HG03139 (cell line): ENCODE data around the gene COL26A1.

Experiments
- ATAC-seq: cut with Tn5 transposase; IDR thresholded peaks from one replicate; pipeline ENCODE4 v1.9.1; 2021; ENCODE audit not compliant: unreplicated experiment

Gene COL26A1

GRCh38 chr7:101370836-101371235 lies 8.2 kb downstream of the COL26A1 start:
- no peak for ATAC-seq

- no peak for ATAC-seq
These were observed 11.3 kb downstream of the COL26A1 start for GRCh38 chr7:101373812-101374614.

GRCh38 chr7:101374990-101375389 lies 12.3 kb downstream of the COL26A1 start:
- ATAC-seq: no peak

GRCh38 chr7:101376601-101377000 lies 13.9 kb downstream of the COL26A1 start:
- ATAC-seq: no peak

GRCh38 chr7:101377189-101377736 lies 14.6 kb downstream of the COL26A1 start:
- no peak for ATAC-seq

- ATAC-seq: no peak
These were observed 16.1 kb downstream of the COL26A1 start for GRCh38 chr7:101378751-101379174.

GRCh38 chr7:101379302-101379701 lies 16.6 kb downstream of the COL26A1 start:
- no peak for ATAC-seq

GRCh38 chr7:101381549-101382111 lies 19.0 kb downstream of the COL26A1 start:
- ATAC-seq: no peak

- ATAC-seq: no peak
These were observed 20.3 kb downstream of the COL26A1 start for GRCh38 chr7:101382937-101383336.

- no peak for ATAC-seq
These were observed 23.5 kb downstream of the COL26A1 start for GRCh38 chr7:101386177-101386557.

- no peak for ATAC-seq
These were observed 24.0 kb downstream of the COL26A1 start for GRCh38 chr7:101386558-101387231.

- ATAC-seq: peak; percentile 98
These were observed 28.2 kb downstream of the COL26A1 start for GRCh38 chr7:101390901-101391301.

- no peak for ATAC-seq
These were observed 29.3 kb downstream of the COL26A1 start for GRCh38 chr7:101391991-101392390.

- ATAC-seq: no peak
These were observed 31.2 kb downstream of the COL26A1 start for GRCh38 chr7:101393865-101394264.

GRCh38 chr7:101395376-101395775 lies 32.7 kb downstream of the COL26A1 start:
- ATAC-seq: no peak

GRCh38 chr7:101397243-101397642 lies 34.6 kb downstream of the COL26A1 start:
- ATAC-seq: no peak

GRCh38 chr7:101397770-101398324 lies 35.2 kb downstream of the COL26A1 start:
- ATAC-seq: no peak

GRCh38 chr7:101398396-101399289 lies 36.0 kb downstream of the COL26A1 start:
- ATAC-seq: no peak

- no peak for ATAC-seq
These were observed 37.1 kb downstream of the COL26A1 start for GRCh38 chr7:101399759-101400158.

- ATAC-seq: no peak
These were observed 38.1 kb downstream of the COL26A1 start for GRCh38 chr7:101400751-101401150.
